Measurements from ENCODE around the gene GIPC2. TPM values are rescaled to one million over a fixed set of nuclear protein-coding genes. Genes with fewer than 3 reads are reported as not detected.

GIPC2 gene
- total and polyA plus RNA-seq, 2 donors (not counting 1 experiment from before 2014, with no cell fraction given) = not detected

DNA sequence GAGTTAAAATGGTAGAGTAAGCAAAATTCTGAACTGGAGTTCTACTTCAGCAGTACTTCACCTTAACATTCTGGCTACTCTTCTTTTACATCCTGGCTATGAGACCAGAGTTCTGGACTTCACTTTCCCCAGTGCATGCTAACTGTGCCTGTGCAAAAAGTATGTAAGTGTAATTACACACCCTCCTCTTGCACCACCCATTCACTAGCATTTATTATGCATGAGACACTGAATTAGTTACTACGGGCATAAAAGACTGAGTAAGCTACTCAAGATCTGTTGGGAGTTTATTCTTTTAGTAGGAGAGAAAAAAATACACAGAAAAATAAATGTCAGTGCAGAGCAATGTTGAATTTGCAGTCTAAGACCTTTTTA, 87.2 kb downstream of the GIPC2 start:
- Histone ChIP-seq H3K27ac (ENCODE audit: low read length in 2 of 2) (no peak overlapping the region), H3K4me3 (ENCODE audit: control extremely low read depth in 1 of 5, extremely low read depth in 1 of 5, insufficient read depth in 1 of 5, low read depth in 2 of 5, low read length in 4 of 5) (no peak overlapping the region), H3K27me3 (replicated peaks in 1 of 4; ENCODE audit: control extremely low read depth in 1 of 4, control insufficient read depth in 3 of 4, insufficient read depth in 4 of 4, low read length in 3 of 4) (no peaks in the 10 kb centered on the region), H4K20me1 (ENCODE audit: control insufficient read depth, insufficient read depth, low read length, poor library complexity, severe bottlenecking) (no peaks in the 10 kb centered on the region), H3K79me2 (ENCODE audit: control insufficient read depth, insufficient read depth, low read length) (no peaks in the 10 kb centered on the region), H3K4me1 (ENCODE audit: control insufficient read depth in 2 of 2, insufficient read depth in 2 of 2, low read length in 2 of 2) (no peaks in the 10 kb centered on the region), H3K9ac (ENCODE audit: low read length) (no peak overlapping the region), H3K36me3 (replicated peaks in 1 of 2; ENCODE audit: control extremely low read depth in 1 of 2, control insufficient read depth in 1 of 2, extremely low read depth in 1 of 2, insufficient read depth in 2 of 2, low read length in 1 of 2) (no peaks in the 10 kb centered on the region), H2AFZ (ENCODE audit: insufficient read depth, low read depth, low read length, poor library complexity, severe bottlenecking) (no peak overlapping the region), H3K9me3 (ENCODE audit: control extremely low read depth in 1 of 3, control insufficient read depth in 2 of 3, insufficient read depth in 1 of 3, low read length in 2 of 3) (no peaks in the 10 kb centered on the region), H3K4me2 (replicated peaks; ENCODE audit: low read depth, low read length, poor library complexity, severe bottlenecking) (no peak overlapping the region)
- ChIA-PET POLR2A (no interaction called here), CTCF (interaction anchor here (1.5 to 3.5 kb wide), 6 partner anchors 9 to 545 kb away, joined by 4 to 34 read pairs (median 15); no protein-coding TSS in a partner anchor)
- Mint-ChIP-seq H3K27me3 (no peaks in the 10 kb centered on the region), H3K27ac (no peak overlapping the region), H3K9me3 (ENCODE audit: insufficient read depth) (no peaks in the 10 kb centered on the region), H3K4me3 (no peak overlapping the region), H3K4me1 (no peaks in the 10 kb centered on the region)
- WGBS (ENCODE audit: insufficient coverage) = no CpG with 5 or more reads among the region's 1 CpG
- ATAC-seq (ENCODE audit: low read depth) (no peak), DNase-seq (no peak)
- TF ChIP-seq, protein P1, sequence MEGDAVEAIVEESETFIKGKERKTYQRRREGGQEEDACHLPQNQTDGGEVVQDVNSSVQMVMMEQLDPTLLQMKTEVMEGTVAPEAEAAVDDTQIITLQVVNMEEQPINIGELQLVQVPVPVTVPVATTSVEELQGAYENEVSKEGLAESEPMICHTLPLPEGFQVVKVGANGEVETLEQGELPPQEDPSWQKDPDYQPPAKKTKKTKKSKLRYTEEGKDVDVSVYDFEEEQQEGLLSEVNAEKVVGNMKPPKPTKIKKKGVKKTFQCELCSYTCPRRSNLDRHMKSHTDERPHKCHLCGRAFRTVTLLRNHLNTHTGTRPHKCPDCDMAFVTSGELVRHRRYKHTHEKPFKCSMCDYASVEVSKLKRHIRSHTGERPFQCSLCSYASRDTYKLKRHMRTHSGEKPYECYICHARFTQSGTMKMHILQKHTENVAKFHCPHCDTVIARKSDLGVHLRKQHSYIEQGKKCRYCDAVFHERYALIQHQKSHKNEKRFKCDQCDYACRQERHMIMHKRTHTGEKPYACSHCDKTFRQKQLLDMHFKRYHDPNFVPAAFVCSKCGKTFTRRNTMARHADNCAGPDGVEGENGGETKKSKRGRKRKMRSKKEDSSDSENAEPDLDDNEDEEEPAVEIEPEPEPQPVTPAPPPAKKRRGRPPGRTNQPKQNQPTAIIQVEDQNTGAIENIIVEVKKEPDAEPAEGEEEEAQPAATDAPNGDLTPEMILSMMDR (IDR thresholded peaks at IDR 0.05) = no peak
- no peak for TF ChIP-seq EZH2 (IDR thresholded peaks at IDR 0.05; ENCODE audit: borderline replicate concordance, insufficient read depth, low read depth, low read length, poor library complexity, severe bottlenecking)
- intact Hi-C loops (cut with micrococcal nuclease) = no loop called here

DNA sequence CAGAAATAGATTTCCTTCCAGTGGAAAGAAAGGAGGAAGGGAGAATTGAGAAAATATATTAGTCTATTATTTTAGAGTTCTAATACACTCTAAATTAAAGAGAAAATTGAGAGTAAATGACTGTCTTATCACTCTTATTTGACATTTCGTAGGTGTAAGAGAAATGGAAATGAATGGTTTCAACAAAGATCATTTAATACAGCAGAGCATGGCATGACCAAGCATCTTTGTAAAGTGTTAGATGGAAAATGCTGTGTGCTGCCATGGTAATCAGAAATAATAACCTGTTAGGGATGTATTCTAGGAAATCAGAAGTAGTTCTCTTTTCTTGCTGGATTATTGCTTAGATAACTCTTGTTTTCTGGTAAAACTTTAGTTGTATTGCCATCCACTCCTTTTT, 90.9 kb downstream of the GIPC2 start:
- peaks cover under 1 to 3% of the 10 kb centered on the region in 2 donors for H3K4me1 ChIP-seq (ENCODE audit: control insufficient read depth in 2 of 2, insufficient read depth in 2 of 2, low read length in 2 of 2)
- H3K27me3 ChIP-seq (replicated peaks in 1 of 4; ENCODE audit: control extremely low read depth in 1 of 4, control insufficient read depth in 3 of 4, insufficient read depth in 4 of 4, low read length in 3 of 4) = no peaks in the 10 kb centered on the region
- H4K20me1 ChIP-seq (ENCODE audit: control insufficient read depth, insufficient read depth, low read length, poor library complexity, severe bottlenecking) = no peaks in the 10 kb centered on the region
- H3K27ac ChIP-seq (ENCODE audit: low read length in 2 of 2) = no peak overlapping the region
- no peak overlapping the region for H3K4me3 ChIP-seq (ENCODE audit: control extremely low read depth in 1 of 5, extremely low read depth in 1 of 5, insufficient read depth in 1 of 5, low read depth in 2 of 5, low read length in 4 of 5)
- ChIA-PET CTCF (interaction anchor here (2.2 kb wide), 1 partner anchor 10 kb away, joined by 9 read pairs; no protein-coding TSS in a partner anchor), POLR2A (no interaction called here)
- no peaks in the 10 kb centered on the region for H3K9me3 Mint-ChIP-seq (ENCODE audit: insufficient read depth)
- intact Hi-C loops (cut with micrococcal nuclease) = no loop called here
- no peak overlapping the region for H3K4me3 Mint-ChIP-seq
- DNase-seq (no peak), ATAC-seq (ENCODE audit: low read depth) (no peak)
- H3K9me3 ChIP-seq (ENCODE audit: control extremely low read depth in 1 of 3, control insufficient read depth in 2 of 3, insufficient read depth in 1 of 3, low read length in 2 of 3) = no peaks in the 10 kb centered on the region
- no peak overlapping the region for H3K4me2 ChIP-seq (replicated peaks; ENCODE audit: low read depth, low read length, poor library complexity, severe bottlenecking)
- 60% methylated on average over 1 of the region's 1 CpG for WGBS (ENCODE audit: insufficient coverage)
- peaks cover 5% of the 10 kb centered on the region for H3K4me1 Mint-ChIP-seq
- no peak overlapping the region for H3K27ac Mint-ChIP-seq
- no peaks in the 10 kb centered on the region for H3K36me3 ChIP-seq (replicated peaks in 1 of 2; ENCODE audit: control extremely low read depth in 1 of 2, control insufficient read depth in 1 of 2, extremely low read depth in 1 of 2, insufficient read depth in 2 of 2, low read length in 1 of 2)
- TF ChIP-seq EZH2 (IDR thresholded peaks at IDR 0.05; ENCODE audit: borderline replicate concordance, insufficient read depth, low read depth, low read length, poor library complexity, severe bottlenecking) = no peak
- TF ChIP-seq, protein P1 (IDR thresholded peaks at IDR 0.05) = no peak
- H3K79me2 ChIP-seq (ENCODE audit: control insufficient read depth, insufficient read depth, low read length) = no peaks in the 10 kb centered on the region
- no peak overlapping the region for H2AFZ ChIP-seq (ENCODE audit: insufficient read depth, low read depth, low read length, poor library complexity, severe bottlenecking)
- H3K27me3 Mint-ChIP-seq = no peaks in the 10 kb centered on the region
- no peak overlapping the region for H3K9ac ChIP-seq (ENCODE audit: low read length)

All from B cell (primary cell).